Astrocyte (in vitro differentiated cells and primary cell): Measurements from ENCODE around the gene PKMYT1.

ENCODE experiments used
- CTCF ChIP-seq: IDR thresholded peaks from 2 replicates; pipeline ENCODE4 v1.5.1; 2011; ENCODE audit warnings: low read depth, mild to moderate bottlenecking, inconsistent platforms, low read length, moderate library complexity; ENCODE audit not compliant: insufficient read depth
- EZH2 ChIP-seq: IDR thresholded peaks from 2 replicates; pipeline ENCODE4 v1.6.1; 2012; ENCODE audit warnings: mild to moderate bottlenecking, low read length, inconsistent platforms; ENCODE audit not compliant: insufficient read depth

- TF ChIP-seq CTCF, result no peak
- no peak for TF ChIP-seq EZH2
These were observed 45.1 kb upstream of the PKMYT1 start for GRCh38 chr16:3025032-3026002.
